Transverse colon (tissue), 4 donors: ENCODE data around the gene ANKS1A. TPM values are rescaled to one million over a fixed set of nuclear protein-coding genes. Genes with fewer than 3 reads are reported as not detected.
A peak's percentile ranks its signal among the peaks of the same experiment; 100 is the strongest.

Source experiments
- DNase-seq: peaks from one replicate; pipeline ENCODE4 v3.0.0-alpha.2; 2019
- H3K27ac ChIP-seq, 4 donors: fragments of 200-600 bp; sonication (generic); 2 replicates each; pipeline ENCODE4 v1.5.1; 2016 to 2018; ENCODE audit warnings: inconsistent platforms in 4 of 4
- H3K27me3 ChIP-seq: fragments of 200-600 bp; sonication (generic); 2 replicates; pipeline ENCODE4 v1.5.1; 2017; ENCODE audit warnings: inconsistent platforms
- H3K36me3 ChIP-seq, 4 donors: fragments of 200-600 bp; sonication (generic); 2 replicates each; pipeline ENCODE4 v1.5.1; 2017 to 2019; ENCODE audit warnings: inconsistent platforms in 4 of 4
- H3K4me1 ChIP-seq, 4 donors: fragments of 200-600 bp; sonication (generic); 2 replicates each; pipeline ENCODE4 v1.5.1; 2017 to 2020; ENCODE audit warnings: inconsistent platforms in 4 of 4
- H3K4me3 ChIP-seq, 4 donors: fragments of 200-600 bp; sonication (generic); 1 replicate in 1 of 4; 2 replicates in 3 of 4; pipeline versions ENCODE4 v1.5.1 to v1.6.1; 2017 to 2019; ENCODE audit warnings: inconsistent platforms in 4 of 4
- H3K9me3 ChIP-seq, 2 donors: fragments of 200-600 bp; sonication (generic); 2 replicates each; pipeline ENCODE4 v1.5.1; 2017 to 2019; ENCODE audit warnings: inconsistent platforms in 2 of 2
- EP300 ChIP-seq: sonication (generic); formaldehyde crosslinking; IDR thresholded peaks from one replicate; pipeline ENCODE4 v1.6.1; 2017; ENCODE audit warnings: antibody characterized with exemption, low read depth
- POLR2A ChIP-seq: fragments of 450-650 bp; IDR thresholded peaks from one replicate; pipeline ENCODE4 v1.6.1; 2016; ENCODE audit warnings: antibody characterized with exemption, mild to moderate bottlenecking, moderate library complexity
- POLR2AphosphoS5 ChIP-seq, 3 donors: sonication (generic); formaldehyde crosslinking; IDR thresholded peaks; one replicate each; pipeline ENCODE4 v1.6.1; 2016; ENCODE audit warnings: antibody characterized with exemption in 3 of 3
- WGBS, 2 donors: methylation state at CpG; one replicate each; pipeline ENCODE4 v1.1.5; 2018; ENCODE audit warnings: low coverage in 1 of 2; 5-methylcytosine and 5-hydroxymethylcytosine counted together
- in situ Hi-C, 4 donors: fragments of 200-750 bp; cut with MboI; loops; one replicate each; pipeline versions ENCODE4 v1.15.0 to v1.15.1; 2017; ENCODE audit warnings: low sequenced_read_pairs in 3 of 4, low pct_ligation_motif_present in 1 of 4, low pct_unique_long_range_greater_than_20kb in 1 of 4
- intact Hi-C: fragments of 100-400 bp; cut with DNase I; formaldehyde crosslinking; loops from one replicate; pipeline ENCODE4 v1.15.1; 2023; ENCODE audit warnings: low total_unique reads
- total RNA-seq, 4 donors: library from RNA; depleted of rRNA; stranded (reverse); fragments of >200 nt; gene quantifications; one replicate each; pipeline ENCODE4 v1.1.0, GENCODE V29; 2016
- TF ChIP-seq, protein P1 (sequence below), 5 experiments: fragments of 200-600 bp in 3 of 5; fragments of 450-650 bp in 2 of 5; sonication (generic) in 3 of 5; IDR thresholded peaks; 1 replicate in 2 of 5; 2 replicates in 3 of 5; pipeline ENCODE4 v1.5.1; 2016 to 2017; ENCODE audit warnings: antibody characterized with exemption in 5 of 5, inconsistent platforms in 3 of 5, mild to moderate bottlenecking in 2 of 5, moderate library complexity in 1 of 5

Gene ANKS1A
- total RNA-seq, 4 donors from 2014 or later = 37.5 to 44.0 (median 38.9) TPM

GRCh38 chr6:35047265-35048011 lies 158.4 kb downstream of the ANKS1A start:
- intact Hi-C loops = loop anchor here (2.0 to 5.0 kb wide), 2 partner anchors 31 to 1630 kb away; partner anchors contain the start of gene CUTA
- peak; percentile 26 for DNase-seq
- peak in 1 of 3 donors; percentile 16 for TF ChIP-seq POLR2AphosphoS5 (IDR thresholded peaks at IDR 0.05)
- TF ChIP-seq EP300 = no peak
- no peak for TF ChIP-seq POLR2A
- Histone ChIP-seq H3K4me3 (no peak overlapping the region), H3K4me1 (peaks cover 72 to 99% (median 82%) of the 10 kb centered on the region in 4 donors), H3K27ac (peak overlapping the region; percentile 85 to 91 (median 90)), H3K27me3 (no peaks in the 10 kb centered on the region), H3K9me3 (no peaks in the 10 kb centered on the region), H3K36me3 (no peaks in the 10 kb centered on the region)
- in situ Hi-C loops = no loop called here
- WGBS, 2 donors = 57 to 66% methylated on average over 6 to 7 of the region's 7 CpGs

GRCh38 chr6:35048031-35048613 lies 159.1 kb downstream of the ANKS1A start:
- intact Hi-C loops = loop anchor here (2.0 to 5.0 kb wide), 2 partner anchors 31 to 1631 kb away; partner anchors contain the start of gene CUTA
- no peak overlapping the region for H3K4me3 ChIP-seq
- no peaks in the 10 kb centered on the region for H3K27me3 ChIP-seq
- 81 to 85% methylated on average over 6 to 12 of the region's 12 CpGs for WGBS, 2 donors
- TF ChIP-seq POLR2A (no peak), POLR2AphosphoS5 (IDR thresholded peaks at IDR 0.05) (no peak), EP300 (no peak)
- TF ChIP-seq, protein P1, sequence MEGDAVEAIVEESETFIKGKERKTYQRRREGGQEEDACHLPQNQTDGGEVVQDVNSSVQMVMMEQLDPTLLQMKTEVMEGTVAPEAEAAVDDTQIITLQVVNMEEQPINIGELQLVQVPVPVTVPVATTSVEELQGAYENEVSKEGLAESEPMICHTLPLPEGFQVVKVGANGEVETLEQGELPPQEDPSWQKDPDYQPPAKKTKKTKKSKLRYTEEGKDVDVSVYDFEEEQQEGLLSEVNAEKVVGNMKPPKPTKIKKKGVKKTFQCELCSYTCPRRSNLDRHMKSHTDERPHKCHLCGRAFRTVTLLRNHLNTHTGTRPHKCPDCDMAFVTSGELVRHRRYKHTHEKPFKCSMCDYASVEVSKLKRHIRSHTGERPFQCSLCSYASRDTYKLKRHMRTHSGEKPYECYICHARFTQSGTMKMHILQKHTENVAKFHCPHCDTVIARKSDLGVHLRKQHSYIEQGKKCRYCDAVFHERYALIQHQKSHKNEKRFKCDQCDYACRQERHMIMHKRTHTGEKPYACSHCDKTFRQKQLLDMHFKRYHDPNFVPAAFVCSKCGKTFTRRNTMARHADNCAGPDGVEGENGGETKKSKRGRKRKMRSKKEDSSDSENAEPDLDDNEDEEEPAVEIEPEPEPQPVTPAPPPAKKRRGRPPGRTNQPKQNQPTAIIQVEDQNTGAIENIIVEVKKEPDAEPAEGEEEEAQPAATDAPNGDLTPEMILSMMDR (IDR thresholded peaks at IDR 0.05) = no peak
- in situ Hi-C loops = no loop called here
- H3K36me3 ChIP-seq = no peaks in the 10 kb centered on the region
- H3K4me1 ChIP-seq = peaks cover 76 to 99% (median 82%) of the 10 kb centered on the region in 4 donors
- no peaks in the 10 kb centered on the region for H3K9me3 ChIP-seq
- no peak for DNase-seq
- H3K27ac ChIP-seq = peak overlapping the region; percentile 85 to 91 (median 90)

DNA sequence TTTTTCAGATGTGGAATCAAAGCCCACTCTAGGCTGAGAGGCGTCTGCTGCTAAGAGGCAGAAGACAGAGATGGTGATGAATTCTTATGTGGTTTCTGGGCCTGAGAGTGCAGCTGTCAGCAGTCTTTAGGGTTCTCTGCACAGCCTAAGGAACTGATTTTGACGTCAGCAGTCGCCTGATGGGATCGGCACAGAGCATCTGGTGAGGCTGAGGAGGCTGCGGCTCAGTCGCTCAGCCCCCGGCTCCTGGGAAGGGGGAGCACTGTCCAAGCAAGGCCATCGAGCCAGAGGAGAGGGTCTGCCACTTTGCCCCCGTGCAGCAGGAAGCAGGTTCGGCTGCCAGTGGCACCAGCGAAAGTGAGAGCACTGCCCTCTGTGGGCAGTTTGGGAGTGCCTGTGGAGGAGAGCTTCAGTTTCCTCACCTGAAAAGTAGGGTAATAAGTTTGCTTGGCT lies 159.6 kb downstream of the ANKS1A start:
- H3K27ac ChIP-seq = peak overlapping the region; percentile 85 to 91 (median 90)
- H3K4me3 ChIP-seq = no peak overlapping the region
- H3K9me3 ChIP-seq = no peaks in the 10 kb centered on the region
- peaks cover 75 to 99% (median 79%) of the 10 kb centered on the region in 4 donors for H3K4me1 ChIP-seq
- intact Hi-C loops (loop anchor here (2.0 to 5.0 kb wide), 2 partner anchors 32 to 1631 kb away; partner anchors contain the start of gene CUTA), in situ Hi-C loops (no loop called here)
- no peak for TF ChIP-seq EP300
- TF ChIP-seq, protein P1 (IDR thresholded peaks at IDR 0.05) = peak in 2 of 5 experiments; percentile 18 to 21
- peak; percentile 43 for TF ChIP-seq POLR2A
- peak in 2 of 3 donors; percentile 34 to 53 for TF ChIP-seq POLR2AphosphoS5 (IDR thresholded peaks at IDR 0.05)
- H3K27me3 ChIP-seq = no peaks in the 10 kb centered on the region
- DNase-seq = peak; percentile 50
- H3K36me3 ChIP-seq = no peaks in the 10 kb centered on the region
- WGBS, 2 donors = 70 to 80% methylated on average over 1 to 10 of the region's 11 CpGs

DNA sequence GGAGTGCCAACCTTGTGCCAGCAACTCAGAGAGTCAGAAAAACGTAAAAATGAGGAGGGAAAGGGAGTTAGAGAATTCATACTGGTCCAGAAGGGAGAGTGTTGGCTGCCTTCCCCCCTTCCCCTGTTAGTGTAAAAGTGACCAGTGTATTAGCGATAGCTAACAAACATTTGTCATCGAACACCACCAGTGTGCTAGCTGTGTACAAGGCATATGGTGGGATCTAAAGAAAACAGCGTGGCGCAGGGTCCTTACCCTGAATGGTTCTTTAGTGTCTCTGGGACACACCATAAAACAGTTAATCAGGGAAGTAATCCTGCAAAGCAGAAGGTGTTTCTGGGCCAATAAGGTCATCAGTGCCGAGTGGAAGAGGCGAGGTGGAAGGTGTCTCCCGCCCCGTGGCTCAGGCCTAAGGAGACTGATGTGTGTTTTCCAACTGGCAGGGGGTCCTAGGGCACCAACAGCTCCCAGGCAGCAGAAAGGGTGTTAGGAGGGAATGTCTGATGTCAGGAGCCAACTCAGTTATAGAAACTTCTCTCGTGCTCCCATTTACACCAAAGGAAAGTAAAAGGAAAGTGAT lies 160.2 kb downstream of the ANKS1A start:
- Histone ChIP-seq H3K36me3 (no peaks in the 10 kb centered on the region), H3K4me1 (peaks cover 69 to 96% (median 75%) of the 10 kb centered on the region in 4 donors)
- intact Hi-C loops = loop anchor here (2.0 to 5.0 kb wide), 2 partner anchors 32 to 1632 kb away; partner anchors contain the start of gene CUTA

More for the DNA sequence above, 160.2 kb downstream of the ANKS1A start:
- Histone ChIP-seq H3K27me3 (no peaks in the 10 kb centered on the region), H3K4me3 (no peak overlapping the region), H3K27ac (peak overlapping the region; percentile 85 to 91 (median 90)), H3K9me3 (no peaks in the 10 kb centered on the region)
- TF ChIP-seq POLR2A = no peak
- TF ChIP-seq POLR2AphosphoS5 (IDR thresholded peaks at IDR 0.05) = no peak
- TF ChIP-seq, protein P1 (IDR thresholded peaks at IDR 0.05) = no peak
- no peak for TF ChIP-seq EP300
- DNase-seq = no peak
- 71 to 79% methylated on average over 7 to 10 of the region's 10 CpGs for WGBS, 2 donors
- in situ Hi-C loops = no loop called here
